Fibroblast of mammary gland (primary cell): ENCODE results near the gene COPS2.
A peak's percentile ranks its signal among the peaks of the same experiment; 100 is the strongest.

ENCODE experiments used
- DNase-seq: peaks from one replicate; pipeline ENCODE4 v3.0.0-alpha.2; 2010; ENCODE audit warnings: low read depth
- H3K4me3 ChIP-seq: 2 replicates; pipeline ENCODE4 v1.5.1; 2011; ENCODE audit warnings: low read depth, mild to moderate bottlenecking, low read length, moderate library complexity; ENCODE audit not compliant: control insufficient read depth
- TF ChIP-seq, protein P1 (sequence below): conservative IDR thresholded peaks from 2 replicates; pipeline ENCODE4 v1.5.1; 2011; ENCODE audit warnings: low read depth, low read length, inconsistent platforms; ENCODE audit not compliant: control insufficient read depth, insufficient read depth

The COPS2 gene

DNA sequence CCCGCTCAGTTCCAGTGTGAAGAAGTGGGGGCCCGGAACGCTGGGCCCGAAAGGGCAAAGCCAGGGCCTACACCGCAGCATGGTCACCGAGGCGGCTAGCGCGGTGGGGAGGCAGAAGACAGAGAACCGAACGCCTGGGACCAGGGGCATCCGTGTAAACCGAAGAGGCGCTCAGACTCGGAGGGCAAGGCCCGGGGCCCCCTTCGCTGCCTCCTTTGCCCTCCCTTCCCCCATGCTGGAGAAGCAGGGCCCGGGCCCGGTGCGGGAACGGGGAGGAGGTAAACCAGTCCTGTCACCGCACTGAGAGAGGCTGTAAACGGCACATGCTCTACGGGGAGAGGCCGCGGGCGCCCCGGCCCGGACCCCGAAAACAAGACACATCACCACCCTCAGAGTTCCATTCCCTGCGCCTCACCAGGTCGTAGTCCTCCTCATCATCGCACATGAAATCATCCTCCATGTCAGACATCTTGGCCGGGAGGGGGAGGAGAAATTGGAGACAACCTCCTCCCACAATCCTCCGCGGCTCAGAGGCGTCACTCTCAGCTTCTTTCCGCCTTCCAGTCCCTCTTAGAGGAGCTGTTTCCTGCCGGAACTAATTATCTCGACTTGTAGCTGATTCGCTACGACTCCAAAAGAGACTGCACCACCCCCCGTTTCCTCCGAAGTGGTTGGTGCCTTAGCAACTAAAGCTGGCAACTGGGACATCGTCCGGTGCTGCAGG is at the start of gene COPS2:
Gene COPS2, minus strand, starts transcription at position 490 of the 724 bp plus-strand sequence. Its CDS starts 21 bp downstream, at position 469.
- peak within 1 kb of the TSS; percentile 100 for H3K4me3 ChIP-seq
- TF ChIP-seq, protein P1, sequence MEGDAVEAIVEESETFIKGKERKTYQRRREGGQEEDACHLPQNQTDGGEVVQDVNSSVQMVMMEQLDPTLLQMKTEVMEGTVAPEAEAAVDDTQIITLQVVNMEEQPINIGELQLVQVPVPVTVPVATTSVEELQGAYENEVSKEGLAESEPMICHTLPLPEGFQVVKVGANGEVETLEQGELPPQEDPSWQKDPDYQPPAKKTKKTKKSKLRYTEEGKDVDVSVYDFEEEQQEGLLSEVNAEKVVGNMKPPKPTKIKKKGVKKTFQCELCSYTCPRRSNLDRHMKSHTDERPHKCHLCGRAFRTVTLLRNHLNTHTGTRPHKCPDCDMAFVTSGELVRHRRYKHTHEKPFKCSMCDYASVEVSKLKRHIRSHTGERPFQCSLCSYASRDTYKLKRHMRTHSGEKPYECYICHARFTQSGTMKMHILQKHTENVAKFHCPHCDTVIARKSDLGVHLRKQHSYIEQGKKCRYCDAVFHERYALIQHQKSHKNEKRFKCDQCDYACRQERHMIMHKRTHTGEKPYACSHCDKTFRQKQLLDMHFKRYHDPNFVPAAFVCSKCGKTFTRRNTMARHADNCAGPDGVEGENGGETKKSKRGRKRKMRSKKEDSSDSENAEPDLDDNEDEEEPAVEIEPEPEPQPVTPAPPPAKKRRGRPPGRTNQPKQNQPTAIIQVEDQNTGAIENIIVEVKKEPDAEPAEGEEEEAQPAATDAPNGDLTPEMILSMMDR, result no peak

DNA sequence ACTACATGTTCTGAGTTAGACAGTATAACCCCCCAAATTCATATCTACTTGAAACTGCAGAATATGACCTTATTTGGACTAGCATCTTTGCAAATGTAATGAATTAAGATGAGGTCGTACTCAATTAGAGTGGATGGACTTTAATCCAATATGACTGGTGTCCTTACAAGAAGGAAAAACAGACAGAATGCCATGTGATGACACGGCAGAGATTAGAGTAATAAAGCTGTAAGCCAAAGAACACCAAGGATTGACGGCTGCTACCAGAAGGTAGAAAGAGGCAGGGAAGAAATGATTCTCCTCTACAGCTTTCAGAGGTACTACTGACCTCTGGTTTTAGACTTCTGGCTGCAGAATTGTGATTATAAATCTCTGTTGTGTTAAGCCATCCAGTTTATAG is 44.9 kb upstream of the COPS2 start:
- no peak overlapping the region for H3K4me3 ChIP-seq
- TF ChIP-seq, protein P1, result no peak
- DNase-seq, result no peak

More for the DNA sequence above, at the start of gene COPS2:
- peak; percentile 99 for DNase-seq

DNA sequence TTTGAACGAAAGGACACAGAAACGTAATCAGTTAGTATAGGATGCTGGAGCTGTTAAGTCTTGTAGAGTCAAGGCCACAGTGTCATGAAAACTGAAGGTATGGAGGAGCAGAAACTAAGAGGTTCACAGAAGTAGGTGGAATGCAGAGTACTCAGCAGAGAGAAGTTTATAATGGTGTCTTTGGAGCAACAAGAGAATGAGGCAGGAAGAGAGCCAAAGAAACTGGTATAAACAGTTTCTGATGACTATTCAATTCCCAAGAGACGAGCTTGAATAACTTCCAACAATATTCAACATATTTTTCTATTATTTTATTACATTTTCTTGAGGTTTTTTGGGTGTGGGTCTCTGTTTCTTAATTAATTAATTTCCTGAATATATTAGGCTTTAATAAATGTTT is 44.3 kb upstream of the COPS2 start:
- DNase-seq, result peak; percentile 55
- no peak overlapping the region for H3K4me3 ChIP-seq
- TF ChIP-seq, protein P1, result no peak

DNA sequence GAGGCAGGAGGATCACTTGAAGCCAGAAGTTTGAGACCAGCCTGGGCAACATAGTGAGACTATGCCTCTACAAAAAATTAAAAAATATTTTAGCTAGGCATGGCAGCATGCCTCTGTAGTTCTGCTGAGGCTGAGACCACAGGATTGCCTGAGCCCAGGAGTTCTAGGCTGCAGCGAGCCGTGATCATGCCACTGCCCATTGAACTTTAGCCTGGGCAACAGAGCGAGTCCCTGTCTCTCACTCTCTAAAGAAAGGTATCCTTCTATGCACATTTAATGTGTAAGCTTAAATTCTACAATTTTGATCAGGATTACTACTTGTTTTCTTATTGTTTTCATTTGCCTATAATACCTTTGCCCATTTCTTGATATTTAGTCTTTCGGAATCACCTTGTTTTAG is 41.5 kb upstream of the COPS2 start:
- TF ChIP-seq, protein P1, result no peak
- no peak for DNase-seq
- H3K4me3 ChIP-seq, result no peak overlapping the region

DNA sequence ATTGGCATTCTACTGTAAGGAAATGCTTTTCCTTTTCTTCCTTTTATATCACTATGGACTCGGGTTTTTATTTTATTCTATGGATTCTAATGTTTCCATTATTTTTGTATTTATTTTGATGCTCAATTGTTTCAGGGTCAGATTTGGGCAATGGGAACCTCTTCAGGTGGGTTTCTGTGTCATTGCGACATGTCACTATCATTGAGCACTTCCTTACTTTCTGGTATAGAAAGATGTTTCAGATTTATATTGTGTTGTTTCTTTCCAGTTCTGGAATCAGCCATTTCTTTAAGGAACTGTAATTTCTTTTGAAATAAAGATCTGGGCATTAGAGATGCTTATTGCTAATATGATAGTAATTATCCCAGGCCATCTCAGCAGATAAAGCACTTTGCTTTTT is 36.5 kb upstream of the COPS2 start:
- DNase-seq, result no peak
- TF ChIP-seq, protein P1, result no peak

DNA sequence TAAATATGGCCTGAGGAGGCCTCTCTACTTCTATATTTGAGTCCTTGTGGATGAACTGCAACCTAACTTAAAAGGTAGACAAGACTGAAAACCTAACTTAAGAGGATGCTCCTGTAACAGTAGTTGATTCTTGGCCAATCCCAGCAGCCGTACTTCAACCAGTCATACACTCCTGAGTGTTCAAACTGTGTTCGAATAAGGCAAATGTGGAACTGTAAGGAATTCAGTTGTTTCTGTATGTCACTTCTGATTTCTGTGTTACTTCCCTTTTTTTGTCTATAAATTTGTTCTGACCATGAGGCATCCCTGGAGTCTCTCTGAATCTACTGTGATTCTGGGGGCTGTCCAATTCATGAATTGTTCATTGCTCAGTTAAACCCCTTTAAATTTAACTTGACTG is 35.2 kb upstream of the COPS2 start:
- no peak for DNase-seq
- TF ChIP-seq, protein P1, result no peak
- no peak overlapping the region for H3K4me3 ChIP-seq

More for the DNA sequence above, 36.5 kb upstream of the COPS2 start:
- H3K4me3 ChIP-seq, result no peak overlapping the region

DNA sequence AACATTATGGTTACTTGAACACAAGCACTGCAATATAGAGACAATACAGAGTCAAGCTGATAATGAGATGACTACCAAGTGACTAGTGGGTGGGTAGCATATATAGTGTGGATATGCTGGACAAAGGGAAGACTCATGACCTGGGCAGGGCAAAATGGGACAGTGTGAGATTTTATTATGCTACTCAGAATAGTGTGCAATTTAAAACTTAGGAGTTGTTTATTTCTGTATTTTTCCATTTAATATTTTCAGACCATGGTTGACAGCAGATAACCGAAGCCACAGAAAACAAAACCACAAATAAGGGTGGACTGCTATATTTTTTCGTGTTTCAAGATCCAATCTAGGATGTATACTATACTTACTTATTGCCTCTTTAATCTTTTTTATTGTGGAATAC is 34.2 kb upstream of the COPS2 start:
- no peak overlapping the region for H3K4me3 ChIP-seq
- DNase-seq, result peak; percentile 2
- TF ChIP-seq, protein P1, result no peak
